Loucy (cell line): ENCODE measurements around the gene CMKLR1.

Experiments
- H2AFZ ChIP-seq: fragments of 200-600 bp; sonication (generic); 2 replicates; pipeline ENCODE4 v1.6.0; 2016; ENCODE audit warnings: antibody characterized with exemption, mild to moderate bottlenecking, low read length, moderate library complexity
- H3F3A ChIP-seq: fragments of 200-600 bp; 2 replicates; pipeline ENCODE4 v1.6.0; 2016; ENCODE audit warnings: antibody characterized with exemption, low read depth, mild to moderate bottlenecking
- H3K27me3 ChIP-seq: fragments of 200-600 bp; sonication (generic); 2 replicates; pipeline ENCODE4 v1.6.1; 2014; ENCODE audit warnings: low read length, mild to moderate bottlenecking; ENCODE audit not compliant: insufficient read depth, poor library complexity, severe bottlenecking
- H3K36me3 ChIP-seq: fragments of 200-600 bp; sonication (generic); 2 replicates; pipeline ENCODE4 v1.6.1; 2016; ENCODE audit warnings: low read length; ENCODE audit not compliant: insufficient read depth
- H3K4me1 ChIP-seq: fragments of 200-600 bp; sonication (generic); 2 replicates; pipeline ENCODE4 v1.5.1; 2014; ENCODE audit warnings: low read length, mild to moderate bottlenecking; ENCODE audit not compliant: insufficient read depth, poor library complexity, severe bottlenecking
- H3K4me2 ChIP-seq: fragments of 200-600 bp; sonication (generic); 2 replicates; pipeline ENCODE4 v1.6.0; 2014; ENCODE audit warnings: antibody characterized with exemption, low read length, low read depth, mild to moderate bottlenecking; ENCODE audit not compliant: poor library complexity, severe bottlenecking
- H3K4me3 ChIP-seq: fragments of 200-600 bp; sonication (generic); 2 replicates; pipeline ENCODE4 v1.5.1; 2014; ENCODE audit warnings: low read length, mild to moderate bottlenecking, mixed read lengths; ENCODE audit not compliant: poor library complexity, severe bottlenecking
- H3K79me2 ChIP-seq: fragments of 200-600 bp; sonication (generic); 2 replicates; pipeline ENCODE4 v1.6.1; 2014; ENCODE audit warnings: low read length; ENCODE audit not compliant: insufficient read depth
- H3K9ac ChIP-seq: fragments of 200-600 bp; sonication (generic); 2 replicates; pipeline ENCODE4 v1.6.0; 2014; ENCODE audit warnings: mild to moderate bottlenecking, low read depth, low read length, moderate library complexity; ENCODE audit not compliant: poor library complexity, severe bottlenecking
- H3K9me2 ChIP-seq: fragments of 200-600 bp; sonication (generic); replicated peaks from 2 replicates; pipeline ENCODE4 v1.6.1; 2016; ENCODE audit warnings: low read depth, low read length, mixed read lengths
- H3K9me3 ChIP-seq: fragments of 200-600 bp; sonication (generic); 2 replicates; pipeline ENCODE4 v1.6.1; 2014; ENCODE audit warnings: mild to moderate bottlenecking, antibody characterized with exemption, low read length, low read depth; ENCODE audit not compliant: insufficient read depth
- H4K20me1 ChIP-seq: fragments of 200-600 bp; sonication (generic); 2 replicates; pipeline ENCODE4 v1.6.0; 2014; ENCODE audit warnings: antibody characterized with exemption, low read length, mild to moderate bottlenecking; ENCODE audit not compliant: insufficient read depth, poor library complexity, severe bottlenecking
- EZH2phosphoT487 ChIP-seq: fragments of 200-600 bp; IDR thresholded peaks from 2 replicates; pipeline ENCODE4 v1.6.1; 2018; ENCODE audit warnings: antibody characterized with exemption, mild to moderate bottlenecking, moderate library complexity, borderline replicate concordance
- TF ChIP-seq, protein P1 (sequence below): fragments of 200-600 bp; sonication (generic); conservative IDR thresholded peaks from 2 replicates; pipeline ENCODE4 v1.5.1; 2014; ENCODE audit warnings: mild to moderate bottlenecking, antibody characterized with exemption, low read length

Gene CMKLR1

DNA sequence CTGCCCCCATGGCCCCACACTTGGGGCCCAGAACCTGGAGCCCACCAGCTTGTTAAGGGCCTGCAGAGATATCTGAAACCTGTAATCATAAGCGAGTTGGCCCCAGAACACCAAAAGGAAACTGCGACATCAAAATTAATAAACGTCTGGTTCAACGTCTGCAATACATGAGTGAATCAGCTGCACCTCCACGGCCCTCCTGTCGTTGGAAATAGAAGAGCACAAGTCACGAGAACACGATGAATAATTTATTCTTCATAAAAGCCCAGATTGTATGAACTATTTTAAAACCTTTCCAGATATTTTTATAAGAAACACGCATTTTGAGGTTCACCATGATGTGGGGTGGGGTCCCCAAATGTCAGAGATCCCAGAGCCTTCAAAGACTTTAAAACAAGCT, 9.7 kb upstream of the CMKLR1 start:
- H3K27me3 ChIP-seq, result no peaks in the 10 kb centered on the region
- H2AFZ ChIP-seq, result no peak overlapping the region

DNA sequence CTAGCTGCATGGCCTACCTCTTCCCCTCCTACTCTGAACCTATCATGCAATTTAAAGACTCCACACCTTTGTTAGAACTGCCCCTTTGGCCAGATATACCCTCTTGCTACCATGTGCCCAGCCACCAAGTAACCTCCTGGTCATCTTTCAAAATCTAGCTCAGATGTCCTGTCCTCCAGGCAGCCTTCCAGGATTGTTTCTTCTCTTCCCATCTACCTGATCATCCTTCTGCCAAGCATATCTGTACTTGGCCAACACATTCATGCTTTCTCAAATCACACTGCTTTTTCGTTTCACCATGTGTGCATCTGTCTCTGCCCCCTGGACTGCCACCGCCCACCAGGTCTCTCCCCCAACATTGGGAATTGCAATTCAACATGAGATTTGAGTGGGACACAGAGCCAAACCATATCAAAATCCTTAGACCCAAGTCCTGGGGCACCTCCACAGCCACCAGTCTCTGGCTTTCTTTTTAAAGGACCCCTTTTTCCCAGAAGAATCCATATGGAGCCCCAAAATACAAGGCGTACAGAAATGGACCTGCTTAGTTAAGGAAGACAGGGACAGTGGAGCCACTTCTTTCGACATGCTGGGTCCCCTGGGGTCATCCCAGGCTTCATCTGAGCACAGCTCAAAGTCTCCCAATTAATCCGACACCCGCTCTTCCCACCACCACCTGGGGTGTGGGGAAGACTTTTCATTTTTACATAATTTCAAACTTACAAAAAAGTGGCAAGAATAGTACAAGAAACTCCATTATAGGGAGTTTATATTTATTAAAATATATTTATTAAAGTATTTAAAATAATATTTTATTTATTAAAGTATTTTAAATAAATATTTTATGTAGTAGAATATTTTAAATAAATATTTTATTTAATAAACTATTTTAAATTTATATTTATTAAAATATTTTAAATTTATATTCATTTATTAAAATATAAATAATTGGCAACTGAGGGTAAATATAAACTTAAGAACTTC, 7.9 kb upstream of the CMKLR1 start:
- Histone ChIP-seq H3K9me2 (no peaks in the 10 kb centered on the region), H3K9ac (no peak overlapping the region), H3F3A (no peaks in the 10 kb centered on the region), H2AFZ (no peak overlapping the region), H3K79me2 (no peaks in the 10 kb centered on the region), H3K4me2 (no peak overlapping the region), H3K4me3 (no peak overlapping the region), H3K9me3 (no peaks in the 10 kb centered on the region), H3K36me3 (no peaks in the 10 kb centered on the region), H3K27me3 (no peaks in the 10 kb centered on the region), H4K20me1 (no peaks in the 10 kb centered on the region), H3K4me1 (no peaks in the 10 kb centered on the region)
- no peak for TF ChIP-seq EZH2phosphoT487
- TF ChIP-seq, protein P1, sequence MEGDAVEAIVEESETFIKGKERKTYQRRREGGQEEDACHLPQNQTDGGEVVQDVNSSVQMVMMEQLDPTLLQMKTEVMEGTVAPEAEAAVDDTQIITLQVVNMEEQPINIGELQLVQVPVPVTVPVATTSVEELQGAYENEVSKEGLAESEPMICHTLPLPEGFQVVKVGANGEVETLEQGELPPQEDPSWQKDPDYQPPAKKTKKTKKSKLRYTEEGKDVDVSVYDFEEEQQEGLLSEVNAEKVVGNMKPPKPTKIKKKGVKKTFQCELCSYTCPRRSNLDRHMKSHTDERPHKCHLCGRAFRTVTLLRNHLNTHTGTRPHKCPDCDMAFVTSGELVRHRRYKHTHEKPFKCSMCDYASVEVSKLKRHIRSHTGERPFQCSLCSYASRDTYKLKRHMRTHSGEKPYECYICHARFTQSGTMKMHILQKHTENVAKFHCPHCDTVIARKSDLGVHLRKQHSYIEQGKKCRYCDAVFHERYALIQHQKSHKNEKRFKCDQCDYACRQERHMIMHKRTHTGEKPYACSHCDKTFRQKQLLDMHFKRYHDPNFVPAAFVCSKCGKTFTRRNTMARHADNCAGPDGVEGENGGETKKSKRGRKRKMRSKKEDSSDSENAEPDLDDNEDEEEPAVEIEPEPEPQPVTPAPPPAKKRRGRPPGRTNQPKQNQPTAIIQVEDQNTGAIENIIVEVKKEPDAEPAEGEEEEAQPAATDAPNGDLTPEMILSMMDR, result no peak

More for the DNA sequence above, 9.7 kb upstream of the CMKLR1 start:
- Histone ChIP-seq H3K9me3 (no peaks in the 10 kb centered on the region), H3K9ac (no peak overlapping the region), H3K9me2 (no peaks in the 10 kb centered on the region), H3K79me2 (no peaks in the 10 kb centered on the region), H3K4me1 (no peaks in the 10 kb centered on the region), H3K36me3 (no peaks in the 10 kb centered on the region), H4K20me1 (no peaks in the 10 kb centered on the region), H3K4me2 (no peak overlapping the region), H3K4me3 (no peak overlapping the region), H3F3A (no peaks in the 10 kb centered on the region)
- TF ChIP-seq, protein P1, result no peak
- no peak for TF ChIP-seq EZH2phosphoT487

GRCh38 chr12:108345716-108346633, 6.9 kb upstream of the CMKLR1 start:
- Histone ChIP-seq H3K27me3 (no peaks in the 10 kb centered on the region), H3K9ac (no peak overlapping the region), H3K9me2 (no peaks in the 10 kb centered on the region), H4K20me1 (no peaks in the 10 kb centered on the region), H3K4me2 (no peak overlapping the region), H3K4me3 (no peak overlapping the region), H2AFZ (no peak overlapping the region), H3K36me3 (no peaks in the 10 kb centered on the region), H3F3A (no peaks in the 10 kb centered on the region), H3K79me2 (no peaks in the 10 kb centered on the region), H3K9me3 (no peaks in the 10 kb centered on the region), H3K4me1 (no peaks in the 10 kb centered on the region)
- no peak for TF ChIP-seq EZH2phosphoT487
- TF ChIP-seq, protein P1, result no peak
